H1 (cell line): ENCODE results near the gene SEC24C. TPM values are rescaled to one million over a fixed set of nuclear protein-coding genes. Genes with fewer than 3 reads are reported as not detected.

Experiments
- CTCF ChIA-PET: fragments of 300-600 bp; sonication (Branson Sonifier 250); formaldehyde crosslinking; loops from one replicate; lab custom pipeline; 2021; ENCODE audit not compliant: partially characterized antibody; lab: Charles Lee
- POLR2A ChIA-PET: fragments of 300-600 bp; sonication (Branson Sonifier 250); formaldehyde crosslinking; loops from one replicate; lab custom pipeline; 2021; ENCODE audit warnings: inconsistent platforms; ENCODE audit not compliant: partially characterized antibody; lab: Charles Lee
- DNase-seq, 2 experiments: peaks; one replicate each; pipeline versions ENCODE4 v3.0.0 to v3.0.0-alpha.2; 2010 to 2022; ENCODE audit warnings: low spot score in 2 of 2, low read depth in 1 of 2, mixed read lengths in 1 of 2
- FAIRE-seq: peaks from 2 replicates; lab custom pipeline; 2011; peaks lifted over from hg19 to GRCh38; lab: Jason Lieb, UNC
- H2AFZ ChIP-seq: 2 replicates; pipeline ENCODE4 v1.8.1; 2012; ENCODE audit warnings: low read length, inconsistent platforms
- H2AK5ac ChIP-seq: 2 replicates; pipeline ENCODE4 v1.6.1; 2013; ENCODE audit warnings: low read depth, low read length
- H2BK120ac ChIP-seq: replicated peaks from 2 replicates; pipeline ENCODE3; 2013; ENCODE audit warnings: low read depth, low read length, inconsistent platforms
- H2BK12ac ChIP-seq: 2 replicates; pipeline ENCODE4 v1.6.1; 2013; ENCODE audit warnings: low read depth, low read length
- H2BK15ac ChIP-seq: 2 replicates; pipeline ENCODE4 v1.6.1; 2013; ENCODE audit warnings: low read length
- H2BK20ac ChIP-seq: 2 replicates; pipeline ENCODE4 v1.6.1; 2013; ENCODE audit warnings: low read length
- H2BK5ac ChIP-seq: 2 replicates; pipeline ENCODE4 v1.6.1; 2013; ENCODE audit warnings: low read depth, low read length
- H3K14ac ChIP-seq: 2 replicates; pipeline ENCODE4 v1.6.1; 2013; ENCODE audit warnings: inconsistent platforms; ENCODE audit not compliant: insufficient read length
- H3K18ac ChIP-seq: 2 replicates; pipeline ENCODE4 v1.6.1; 2013; ENCODE audit warnings: low read length; ENCODE audit errors: extremely low read depth
- H3K23ac ChIP-seq: 2 replicates; pipeline ENCODE4 v1.6.1; 2013; ENCODE audit warnings: inconsistent platforms; ENCODE audit not compliant: insufficient read length
- H3K23me2 ChIP-seq: 2 replicates; pipeline ENCODE4 v1.6.1; 2013; ENCODE audit warnings: low read depth, low read length
- H3K27ac ChIP-seq: 2 replicates; pipeline ENCODE4 v1.6.1; 2011; ENCODE audit warnings: low read depth, low read length, inconsistent platforms
- H3K27me3 ChIP-seq, 4 experiments: replicated peaks in 1 of 4; 1 replicate in 1 of 4; 2 replicates in 3 of 4; pipeline versions ENCODE4 v1.6.1 to v1.8.1; 2011 to 2013; ENCODE audit warnings: low read length in 3 of 4, mild to moderate bottlenecking in 3 of 4, inconsistent platforms in 2 of 4, mixed read lengths in 2 of 4, moderate library complexity in 1 of 4; ENCODE audit not compliant: control insufficient read depth in 3 of 4, insufficient read depth in 3 of 4; ENCODE audit errors: extremely low read depth in 1 of 4
- H3K36me3 ChIP-seq, 4 experiments: 2 replicates each; pipeline versions ENCODE4 v1.6.1 to v1.8.1; 2011 to 2013; ENCODE audit warnings: mild to moderate bottlenecking in 4 of 4, low read length in 3 of 4, moderate library complexity in 2 of 4, control low read depth in 1 of 4, inconsistent platforms in 1 of 4; ENCODE audit not compliant: insufficient read depth in 4 of 4, control insufficient read depth in 2 of 4
- H3K4ac ChIP-seq: replicated peaks from 2 replicates; pipeline ENCODE3; 2013; ENCODE audit warnings: low read length, low read depth, mixed read lengths, inconsistent platforms; ENCODE audit not compliant: insufficient read length
- H3K4me1 ChIP-seq, 4 experiments: replicated peaks in 1 of 4; 1 replicate in 1 of 4; 2 replicates in 3 of 4; pipeline versions ENCODE4 v1.6.1 to v1.8.1; 2011 to 2013; ENCODE audit warnings: low read length in 3 of 4, inconsistent platforms in 2 of 4, mixed read lengths in 1 of 4; ENCODE audit not compliant: insufficient read depth in 4 of 4, control insufficient read depth in 3 of 4
- H3K4me2 ChIP-seq, 2 experiments: 2 replicates each; pipeline versions ENCODE4 v1.6.1 to v1.8.1; 2011 to 2013; ENCODE audit warnings: low read depth in 2 of 2, low read length in 2 of 2, control low read depth in 1 of 2, inconsistent platforms in 1 of 2, mild to moderate bottlenecking in 1 of 2; ENCODE audit not compliant: insufficient read depth in 1 of 2
- H3K4me3 ChIP-seq, 4 experiments: fragments of 200-600, 300-600 bp in 1 of 4; sonication (generic), shearing (Covaris generic), sonication (Bioruptor Twin) in 1 of 4; 2 replicates each; pipeline versions ENCODE4 v1.5.1 to v1.8.1; 2011 to 2016; ENCODE audit warnings: low read length in 4 of 4, low read depth in 3 of 4, control low read depth in 2 of 4, inconsistent platforms in 2 of 4, mild to moderate bottlenecking in 2 of 4, mixed read lengths in 1 of 4, moderate library complexity in 1 of 4; ENCODE audit not compliant: insufficient read depth in 2 of 4; ENCODE audit errors: extremely low read depth in 1 of 4
- H3K56ac ChIP-seq: replicated peaks from 2 replicates; pipeline ENCODE3; 2013; ENCODE audit warnings: low read depth, mild to moderate bottlenecking, mixed read lengths, low read length, inconsistent platforms; ENCODE audit not compliant: insufficient read length
- H3K79me1 ChIP-seq: 2 replicates; pipeline ENCODE4 v1.6.1; 2013; ENCODE audit warnings: low read depth, low read length, control low read depth
- H3K79me2 ChIP-seq, 2 experiments: 2 replicates each; pipeline versions ENCODE4 v1.6.1 to v1.8.1; 2012 to 2013; ENCODE audit warnings: low read length in 2 of 2, mild to moderate bottlenecking in 2 of 2, inconsistent platforms in 1 of 2; ENCODE audit not compliant: insufficient read depth in 2 of 2, control insufficient read depth in 1 of 2
- H3K9ac ChIP-seq, 4 experiments: replicated peaks in 1 of 4; 1 replicate in 1 of 4; 2 replicates in 3 of 4; pipeline versions ENCODE4 v1.6.1 to v1.8.1; 2011 to 2013; ENCODE audit warnings: low read depth in 3 of 4, low read length in 3 of 4, control low read depth in 2 of 4, mild to moderate bottlenecking in 2 of 4, moderate library complexity in 2 of 4, inconsistent platforms in 1 of 4; ENCODE audit errors: extremely low read depth in 1 of 4
- H3K9me3 ChIP-seq, 2 experiments: 2 replicates each; pipeline versions ENCODE4 v1.6.1 to v1.8.1; 2012 to 2013; ENCODE audit warnings: mild to moderate bottlenecking in 2 of 2, moderate library complexity in 2 of 2, control low read depth in 1 of 2, inconsistent platforms in 1 of 2, low read depth in 1 of 2, low read length in 1 of 2, mixed read lengths in 1 of 2; ENCODE audit not compliant: insufficient read depth in 2 of 2
- H4K20me1 ChIP-seq, 2 experiments: replicated peaks in 1 of 2; 2 replicates each; pipeline versions ENCODE3 to v1.8.1; 2011 to 2013; ENCODE audit warnings: inconsistent platforms in 2 of 2, low read length in 2 of 2, mild to moderate bottlenecking in 1 of 2; ENCODE audit not compliant: insufficient read depth in 2 of 2, control insufficient read depth in 1 of 2
- H4K5ac ChIP-seq: 2 replicates; pipeline ENCODE4 v1.6.1; 2013; ENCODE audit warnings: low read length, low read depth, mixed read lengths, inconsistent platforms; ENCODE audit not compliant: insufficient read length
- H4K8ac ChIP-seq: 2 replicates; pipeline ENCODE4 v1.8.0; 2013; ENCODE audit warnings: mild to moderate bottlenecking, moderate library complexity, low read length, inconsistent platforms; ENCODE audit not compliant: insufficient read depth; ENCODE audit errors: extremely low read depth
- H4K91ac ChIP-seq: replicated peaks from 2 replicates; pipeline ENCODE3; 2013; ENCODE audit warnings: low read length, mixed read lengths, inconsistent platforms; ENCODE audit not compliant: insufficient read length
- KDM1A ChIP-seq: fragments of 200-600, 300-600 bp; sonication (generic); IDR thresholded peaks from 2 replicates; pipeline ENCODE4 v1.7.1; 2016; ENCODE audit warnings: mild to moderate bottlenecking, low read length, borderline replicate concordance
- SRF ChIP-seq: IDR thresholded peaks from 2 replicates; pipeline ENCODE4 v1.6.1; 2011; ENCODE audit warnings: mild to moderate bottlenecking, low read depth, low read length, moderate library complexity
- WGBS, 2 experiments: shearing (Covaris generic) in 1 of 2; methylation state at CpG; one replicate each; pipeline versions ENCODE4 v1.1.6 to v1.1.7; 2013 to 2015; ENCODE audit warnings: low lambda C conversion rate in 2 of 2, mixed read lengths in 2 of 2, inconsistent platforms in 1 of 2, low coverage in 1 of 2, missing lambda C conversion rate in 1 of 2; ENCODE audit not compliant: insufficient replicate concordance in 2 of 2, insufficient coverage in 1 of 2, insufficient read length in 1 of 2; ENCODE audit errors: extremely low coverage in 1 of 2, missing lambda C conversion rate in 1 of 2; 5-methylcytosine and 5-hydroxymethylcytosine counted together
- polyA plus RNA-seq, 7 experiments: library from polyadenylated mRNA; depleted of rRNA in 3 of 7; stranded (reverse) in 5 of 7; unstranded in 2 of 7; fragments of >200 nt in 5 of 7; fragments of 200-250 nt in 2 of 7; gene quantifications; 1 replicate in 5 of 7; 2 replicates in 1 of 7; 4 replicates in 1 of 7; pipeline versions ENCODE4 v1.2.1 to v1.2.3, GENCODE V29; 2011 to 2013; ENCODE audit warnings: missing spikeins in 2 of 7, mixed read lengths in 2 of 7
- total RNA-seq: library from RNA; stranded (reverse); fragmentation: NEBNext Ultra II Directional; extraction: Animal tissue kit (Norgen Biotek cat#: 25700); gene quantifications from 2 replicates; pipeline ENCODE4 v1.2.1, GENCODE V29; 2021
- TF ChIP-seq, protein P1 (sequence below): IDR thresholded peaks from 2 replicates; pipeline ENCODE4 v1.6.1; 2011; ENCODE audit warnings: low read length, improper control_type of control experiment

Gene SEC24C
- total and polyA plus RNA-seq, 2 of the 8 experiments (the other 6 are each of a cell fraction or from before 2014, with no cell fraction given), result 63.2 to 67.4 TPM

DNA sequence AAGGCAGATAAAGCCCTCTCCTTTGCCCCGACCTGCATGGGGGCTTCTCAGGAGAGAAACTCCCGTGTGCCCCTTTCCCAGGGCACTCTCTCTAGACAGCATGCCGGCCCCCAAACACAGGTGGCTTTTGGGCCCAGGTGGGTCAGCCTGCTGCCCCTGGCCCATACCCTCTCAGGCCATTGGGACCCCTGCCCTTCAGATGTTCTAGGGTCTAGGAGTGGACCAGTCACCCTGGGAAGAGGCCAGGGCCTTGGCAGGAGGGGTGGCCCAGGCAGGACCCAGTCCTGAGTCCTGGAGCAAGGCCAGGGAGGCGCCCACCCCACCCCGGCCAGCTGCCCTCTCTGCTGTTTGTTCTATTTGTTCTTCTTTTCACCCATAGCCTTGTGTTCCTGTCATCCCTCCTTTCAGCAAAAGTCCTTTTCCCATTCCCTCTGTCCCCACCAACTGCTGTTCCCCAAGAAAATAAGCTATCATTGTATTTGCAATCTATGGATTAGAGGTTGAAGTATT is 9.3 kb upstream of the SEC24C start:
- H3K79me1 ChIP-seq, result peaks cover 4% of the 10 kb centered on the region; the same call in 1 of the 2 replicates
- DNase-seq (no peak), FAIRE-seq (no peak)
- no peak overlapping the region for H3K4me3 ChIP-seq
- no peak overlapping the region for H3K27ac ChIP-seq
- H2AFZ ChIP-seq, result no peak overlapping the region
- no peak overlapping the region for H4K5ac ChIP-seq
- H3K27me3 ChIP-seq, result no peaks in the 10 kb centered on the region
- H4K8ac ChIP-seq, result no peak overlapping the region
- H3K9me3 ChIP-seq, result no peaks in the 10 kb centered on the region
- H3K4me2 ChIP-seq, result no peak overlapping the region
- no peak overlapping the region for H3K9ac ChIP-seq
- H4K20me1 ChIP-seq, result no peaks in the 10 kb centered on the region
- H3K4me1 ChIP-seq, result no peaks in the 10 kb centered on the region
- H4K91ac ChIP-seq, result no peak overlapping the region
- H2BK12ac ChIP-seq, result no peak overlapping the region
- no peak overlapping the region for H2BK5ac ChIP-seq
- H3K14ac ChIP-seq, result no peak overlapping the region
- H3K56ac ChIP-seq, result no peak overlapping the region
- WGBS, 2 experiments, result 93% methylated on average over 5 of the region's 5 CpGs; no CpG with 5 or more reads in 1 of the 2 experiments
- no peak overlapping the region for H3K18ac ChIP-seq
- CTCF ChIA-PET, result no interaction called here
- no peak overlapping the region for H2BK120ac ChIP-seq
- H2BK15ac ChIP-seq, result no peak overlapping the region
- TF ChIP-seq SRF, result no peak
- no peak for TF ChIP-seq KDM1A
- TF ChIP-seq, protein P1, sequence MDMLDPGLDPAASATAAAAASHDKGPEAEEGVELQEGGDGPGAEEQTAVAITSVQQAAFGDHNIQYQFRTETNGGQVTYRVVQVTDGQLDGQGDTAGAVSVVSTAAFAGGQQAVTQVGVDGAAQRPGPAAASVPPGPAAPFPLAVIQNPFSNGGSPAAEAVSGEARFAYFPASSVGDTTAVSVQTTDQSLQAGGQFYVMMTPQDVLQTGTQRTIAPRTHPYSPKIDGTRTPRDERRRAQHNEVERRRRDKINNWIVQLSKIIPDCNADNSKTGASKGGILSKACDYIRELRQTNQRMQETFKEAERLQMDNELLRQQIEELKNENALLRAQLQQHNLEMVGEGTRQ, result no peak
- peaks cover 0 to 9% of the 10 kb centered on the region in 2 experiments; a peak in 1 of 4 replicates for H3K79me2 ChIP-seq
- POLR2A ChIA-PET, result interaction anchor here (8.3 kb wide), 1 partner anchor 8 kb away, joined by 124 read pairs; the partner anchor contains the start of gene SEC24C
- no peak overlapping the region for H3K23ac ChIP-seq
- H3K4ac ChIP-seq, result no peak overlapping the region
- no peak overlapping the region for H2BK20ac ChIP-seq
- H3K36me3 ChIP-seq, result peaks cover 0 to 10% (median 3%) of the 10 kb centered on the region in 4 experiments; a peak in 4 of 8 replicates
- H3K23me2 ChIP-seq, result no peaks in the 10 kb centered on the region
- H2AK5ac ChIP-seq, result no peak overlapping the region
